COLO668 (cell line): ENCODE results near the gene GFER.

Experiments
- DNase-seq: peaks from one replicate; lab custom pipeline; 2025; ENCODE audit not compliant: unreplicated experiment; lab: John Stamatoyannopoulos, UW

The GFER gene

DNA sequence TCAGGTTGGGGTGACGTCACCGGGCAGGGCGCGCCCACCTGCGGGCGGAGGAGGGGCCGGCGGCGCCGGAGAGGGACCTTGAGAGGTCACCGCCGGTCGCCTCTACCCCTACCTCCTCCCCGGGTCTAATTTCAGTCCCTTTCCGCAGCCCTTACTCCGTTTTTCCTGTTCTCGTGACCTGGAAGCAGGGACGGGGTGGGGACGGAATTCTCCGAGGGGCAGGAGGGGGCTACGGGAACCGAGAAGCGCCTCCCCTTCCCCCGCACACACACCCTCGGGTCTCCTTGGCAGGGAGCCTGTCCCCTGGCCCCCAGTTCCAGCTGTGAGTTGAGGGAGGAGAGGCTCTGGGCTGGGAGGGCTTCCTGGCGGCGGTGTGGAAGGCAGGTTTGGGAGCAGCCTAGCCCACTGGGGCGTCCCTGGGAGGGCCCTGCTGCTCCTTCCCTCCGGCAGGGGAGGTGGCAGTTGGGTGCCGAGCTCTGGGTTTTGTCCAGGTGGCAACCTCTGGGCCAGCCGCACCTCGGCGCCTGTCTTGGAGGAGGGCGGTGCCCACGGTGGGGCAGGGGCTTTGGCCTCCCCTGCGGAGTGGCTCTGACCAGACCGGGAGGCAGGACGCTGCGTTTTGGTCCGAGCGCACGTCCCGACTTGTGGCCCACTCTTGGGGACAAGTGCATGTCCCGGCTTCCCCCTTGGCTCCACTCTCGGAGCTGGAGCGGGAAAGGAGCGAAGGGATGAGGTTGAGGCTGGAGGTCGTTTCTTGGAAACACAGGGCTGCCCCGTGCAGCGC is 6.5 kb downstream of the GFER start:
- DNase-seq, result peak; percentile 79

DNA sequence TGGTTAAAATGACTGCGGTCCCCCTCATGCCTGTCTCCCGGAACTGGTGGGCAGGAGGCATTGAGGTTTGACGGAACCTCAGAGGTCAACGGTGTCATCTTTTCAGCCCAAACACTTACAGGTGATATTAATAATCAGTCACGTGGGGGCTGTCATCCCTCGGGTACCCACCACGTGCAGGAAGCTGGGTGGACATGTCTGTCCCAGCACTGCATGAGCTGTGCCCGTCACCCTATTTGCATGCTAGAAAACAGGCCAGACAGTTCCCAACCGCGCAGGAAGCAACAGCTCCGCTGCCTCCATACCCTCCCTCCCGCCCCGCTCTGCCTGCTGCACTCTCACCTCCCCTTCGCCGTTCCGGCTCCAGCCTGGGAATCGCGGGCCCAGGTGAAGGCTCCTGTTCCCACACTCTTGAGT is 7.2 kb downstream of the GFER start:
- DNase-seq, result peak; percentile 13

DNA sequence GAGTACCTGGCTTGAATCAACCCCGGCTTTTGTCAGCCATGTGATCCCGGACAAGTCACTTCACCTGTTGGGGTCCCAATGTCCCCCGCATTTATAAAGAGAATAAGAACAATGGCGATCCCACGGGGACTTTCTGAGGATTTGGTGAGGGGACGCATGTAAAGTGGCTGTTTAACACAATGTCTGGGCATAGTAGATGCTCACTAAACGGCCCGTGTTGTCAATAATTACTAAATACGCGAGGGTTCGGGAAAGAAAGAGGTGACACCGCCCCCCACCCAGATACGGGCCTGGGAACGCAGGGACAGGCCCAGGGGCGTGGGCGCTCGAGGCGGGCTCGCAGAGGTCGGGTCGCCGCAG is 7.6 kb downstream of the GFER start:
- DNase-seq, result no peak

DNA sequence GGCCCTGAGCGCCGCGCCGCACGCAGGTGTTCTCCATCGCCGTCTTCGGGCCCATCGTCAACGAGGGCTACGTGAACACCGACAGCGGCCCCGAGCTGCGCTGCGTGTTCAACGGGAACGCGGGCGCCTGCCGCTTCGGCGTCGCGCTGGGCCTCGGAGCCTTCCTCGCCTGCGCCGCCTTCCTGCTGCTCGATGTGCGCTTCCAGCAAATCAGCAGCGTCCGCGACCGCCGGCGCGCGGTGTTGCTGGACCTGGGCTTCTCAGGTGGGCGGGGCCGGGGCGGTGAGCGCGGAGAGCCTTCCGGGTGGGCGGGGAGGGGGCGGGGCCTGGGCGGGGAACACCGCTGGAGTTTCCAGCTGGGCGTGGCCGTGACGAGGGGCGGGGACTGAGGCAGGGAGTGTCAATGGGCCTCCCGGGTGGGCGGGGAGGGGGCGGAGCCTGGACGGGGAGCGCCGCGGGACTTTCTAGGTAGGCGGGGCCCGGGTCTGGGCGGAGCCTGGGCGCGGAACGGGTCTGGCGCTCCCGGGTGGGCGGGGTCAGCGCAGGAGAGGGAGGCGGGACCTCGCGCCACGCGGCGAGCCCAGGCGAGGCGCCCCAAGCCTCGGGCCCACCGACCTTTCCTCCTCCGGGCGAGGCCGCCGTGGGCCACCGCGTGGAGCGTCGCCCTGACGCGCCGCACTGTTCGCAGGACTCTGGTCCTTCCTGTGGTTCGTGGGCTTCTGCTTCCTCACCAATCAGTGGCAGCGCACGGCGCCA is 8.1 kb downstream of the GFER start:
- DNase-seq, result peak; percentile 91

GRCh38 chr16:1992704-1993317 is 8.8 kb downstream of the GFER start:
- DNase-seq, result no peak

DNA sequence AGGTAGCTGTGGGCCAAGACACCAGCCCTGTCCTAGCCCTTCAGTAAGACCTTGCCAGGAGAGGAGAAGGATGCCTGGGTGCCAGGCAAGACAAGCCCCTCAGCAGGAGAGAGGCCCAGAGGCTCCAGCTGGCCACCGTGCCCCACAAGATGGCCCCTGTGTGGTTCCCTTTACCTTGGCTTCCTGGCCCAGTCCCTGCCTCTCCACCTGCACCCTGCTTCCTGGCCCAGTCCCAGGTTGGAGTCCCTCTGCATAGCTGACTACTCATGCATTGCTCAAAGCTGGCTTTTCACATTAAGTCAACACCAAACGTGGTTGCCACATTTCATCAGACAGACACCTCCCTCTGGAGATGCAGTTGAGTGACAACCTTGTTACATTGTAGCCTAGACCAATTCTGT is 9.7 kb downstream of the GFER start:
- DNase-seq, result peak; percentile 60

DNA sequence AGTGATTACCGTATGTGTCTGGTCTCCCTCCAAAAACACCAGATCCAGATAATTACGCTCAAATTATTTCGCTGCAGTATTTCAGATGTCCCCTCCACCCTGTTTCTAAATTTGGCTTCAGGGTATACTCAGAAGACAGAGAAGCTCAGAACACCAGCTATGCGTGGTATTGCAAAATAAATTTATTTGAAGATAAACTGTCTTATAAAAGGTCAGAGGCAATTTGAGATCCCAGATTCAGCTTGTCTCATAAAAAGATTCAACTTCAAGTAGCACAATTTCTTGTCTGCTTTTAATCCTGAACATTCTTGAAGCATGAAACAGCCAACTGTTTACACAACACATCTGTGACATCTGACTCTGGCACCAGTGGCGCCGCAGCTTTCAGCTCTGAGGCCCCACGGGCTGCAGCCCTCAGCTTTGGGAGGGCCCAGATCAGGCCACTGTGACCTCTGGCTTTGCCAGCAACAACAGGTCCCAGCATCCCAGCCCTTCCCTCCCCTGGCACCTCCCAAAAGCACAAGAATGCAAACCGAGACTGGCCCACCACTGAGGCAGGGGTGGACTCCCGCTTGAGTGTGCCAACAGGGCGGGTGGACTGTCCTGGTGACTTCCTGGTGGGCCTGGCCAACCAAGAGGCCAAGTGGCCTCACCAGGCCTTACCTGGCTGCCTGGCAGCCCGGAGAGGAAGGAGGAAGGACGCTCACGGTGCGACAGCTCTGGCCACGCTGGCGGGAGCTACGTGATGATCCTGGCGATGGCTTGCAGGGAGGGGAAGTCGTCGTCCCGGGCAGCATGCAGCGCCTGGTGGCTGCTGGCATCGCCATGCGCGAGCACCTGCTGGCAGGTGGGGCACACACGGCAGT is 13.7 kb downstream of the GFER start:
- no peak for DNase-seq

- DNase-seq, result no peak
Measured at GRCh38 chr16:1998360-1998835, 14.4 kb downstream of the GFER start.

- no peak for DNase-seq
Measured at GRCh38 chr16:1998852-1999801, 15.1 kb downstream of the GFER start.

GRCh38 chr16:1999866-2000514 is 16.0 kb downstream of the GFER start:
- no peak for DNase-seq

GRCh38 chr16:2001035-2001434 is 17.0 kb downstream of the GFER start:
- no peak for DNase-seq

DNA sequence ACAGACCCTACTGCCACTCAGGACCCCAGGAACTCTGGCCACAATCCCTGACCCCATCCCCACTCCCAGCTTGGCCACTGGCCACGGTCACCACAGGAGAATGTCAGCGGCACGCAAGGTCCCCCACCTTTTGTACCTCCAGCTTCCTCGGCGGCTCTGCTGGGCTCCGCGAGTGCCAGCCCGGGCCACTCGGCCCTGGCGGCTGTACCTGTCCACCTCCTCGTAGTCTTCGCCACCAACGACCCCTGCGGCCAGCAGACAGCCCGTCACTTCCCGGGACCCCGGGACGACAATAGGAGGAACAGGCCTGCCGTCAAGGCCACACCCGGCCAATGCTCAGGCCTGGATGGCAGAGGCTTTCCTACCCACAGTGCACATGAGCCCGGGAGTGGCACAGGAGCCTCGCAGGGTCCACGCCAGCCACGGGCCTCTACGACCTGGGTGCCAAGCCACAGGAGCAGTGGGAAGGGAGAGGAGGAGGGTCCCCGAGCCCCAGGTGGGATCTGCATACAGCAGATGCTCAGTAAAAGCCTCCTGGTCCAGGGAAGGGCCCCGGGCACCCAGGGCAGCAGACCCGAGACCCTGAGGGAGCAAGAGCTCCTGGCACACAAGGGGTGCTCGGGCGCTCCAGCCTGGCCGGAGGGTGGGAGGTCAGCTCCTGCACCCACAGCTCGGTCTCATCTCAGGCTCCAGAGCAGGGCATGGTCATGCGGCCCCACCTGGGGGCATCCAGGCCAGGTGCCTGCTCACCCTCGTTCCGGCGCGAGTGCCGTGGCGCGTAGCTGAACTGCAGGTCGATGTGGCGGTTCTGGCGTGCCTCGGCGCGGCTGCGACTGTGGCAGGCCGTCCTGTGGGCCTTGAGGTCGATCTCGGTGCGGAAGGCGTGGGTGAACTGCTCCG is 17.7 kb downstream of the GFER start:
- DNase-seq, result no peak

DNA sequence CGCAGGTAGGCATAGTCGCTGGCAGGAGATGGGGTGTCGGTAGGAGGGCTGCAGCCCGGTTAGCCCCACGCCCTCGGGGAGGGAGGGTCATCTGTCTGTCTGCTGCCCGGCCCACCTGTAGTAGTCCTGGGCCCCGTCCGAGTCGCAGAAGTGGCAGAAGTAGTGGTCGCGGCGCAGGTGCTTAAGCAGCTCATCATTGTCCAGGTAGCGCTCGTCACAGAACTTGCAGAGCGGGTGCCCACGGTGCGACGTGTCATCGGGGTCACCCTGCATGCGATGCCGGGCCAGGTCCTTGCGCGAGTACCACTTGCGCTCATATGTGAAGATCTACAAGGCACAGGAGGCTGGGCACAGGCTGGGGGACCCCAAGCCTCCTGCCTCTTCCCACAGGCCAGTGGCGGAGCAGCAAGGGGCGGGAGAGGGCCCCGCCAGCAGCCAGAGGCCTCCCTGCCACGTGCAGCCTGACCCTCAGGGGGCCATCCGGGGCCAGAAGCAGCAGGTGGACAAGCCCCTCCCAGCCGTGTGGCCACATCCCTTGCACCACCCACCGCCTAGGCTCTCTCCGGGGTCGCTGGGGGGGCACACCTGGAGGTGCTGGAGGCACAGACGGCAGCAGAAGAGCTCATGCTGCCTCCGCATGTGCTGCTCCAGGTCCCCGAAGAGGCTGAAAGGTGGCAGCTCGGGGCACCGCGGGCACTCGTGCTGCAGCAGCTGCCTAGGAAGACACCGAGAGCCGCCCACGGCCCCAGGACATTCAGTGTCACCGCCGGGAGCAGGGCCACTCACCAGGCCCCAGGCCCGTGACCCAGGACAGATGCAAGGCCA is 18.6 kb downstream of the GFER start:
- no peak for DNase-seq

DNA sequence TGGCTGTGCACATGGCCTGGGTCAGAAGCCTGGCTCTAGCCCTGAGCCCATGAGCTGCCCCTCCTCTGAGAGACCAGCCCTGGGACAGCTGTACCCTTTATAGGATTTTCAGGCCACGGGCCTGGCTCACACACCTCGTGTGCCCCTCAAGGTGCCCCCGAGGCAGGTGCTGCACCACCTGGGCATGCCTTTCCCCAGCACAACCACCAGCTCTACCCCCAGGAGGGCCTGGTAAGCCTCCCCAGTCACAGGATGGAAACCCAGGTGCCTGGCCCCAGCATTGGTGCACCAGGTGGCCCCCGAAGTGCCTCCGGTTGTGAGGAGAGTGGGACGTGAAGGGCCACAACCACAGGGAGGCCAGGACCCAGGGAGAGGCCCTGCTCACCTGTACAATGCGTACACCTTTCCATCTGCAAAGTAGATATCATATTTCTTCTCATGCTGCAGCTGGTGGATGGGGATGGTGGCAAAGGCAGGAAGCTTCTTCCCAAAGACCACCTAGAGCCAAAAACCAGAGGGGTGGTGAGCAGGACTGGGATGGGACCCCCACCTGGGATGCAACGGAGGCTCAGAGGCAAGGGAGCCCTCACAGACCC is 19.3 kb downstream of the GFER start:
- peak; percentile 30 for DNase-seq

DNA sequence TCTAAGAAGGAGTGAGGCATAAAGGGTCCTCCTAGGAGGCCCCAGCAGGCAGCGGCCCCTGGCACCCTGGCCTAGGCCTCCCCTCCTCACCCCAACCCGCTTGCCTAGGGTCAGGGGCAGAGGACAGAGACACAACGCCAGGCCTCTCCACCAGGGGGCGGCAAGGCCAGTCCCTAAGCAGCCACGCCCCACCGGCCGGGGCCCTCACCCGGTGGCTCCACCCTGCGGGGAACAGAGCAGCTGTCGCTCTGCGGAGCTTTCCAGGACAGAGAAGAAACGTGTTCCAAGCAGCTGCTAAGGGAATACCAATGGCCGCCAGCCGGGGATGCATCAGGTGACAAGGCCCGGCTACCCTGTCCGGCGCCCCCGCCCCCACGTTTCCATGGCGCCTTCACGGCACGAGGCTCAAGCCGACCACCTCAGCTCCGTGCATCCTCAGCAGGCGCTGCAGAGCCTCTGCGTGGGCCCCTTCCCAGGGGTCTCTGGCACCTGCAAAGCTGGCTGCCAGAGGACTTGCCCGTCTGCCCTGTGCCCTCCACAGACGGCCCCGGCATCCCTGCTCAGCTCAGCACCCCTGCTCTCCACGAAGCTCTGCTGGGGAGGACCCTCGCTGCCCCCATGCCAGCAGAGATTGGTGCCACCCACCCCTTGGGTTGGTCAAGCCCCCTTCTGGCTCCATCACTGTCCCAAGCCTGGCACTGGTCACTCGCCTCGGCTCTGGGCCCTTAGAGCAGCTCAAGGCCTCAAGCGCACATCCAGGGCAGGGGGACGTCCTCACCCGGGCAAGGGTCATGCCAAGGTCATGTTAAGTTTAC is 20.0 kb downstream of the GFER start:
- DNase-seq, result peak; percentile 98

- peak; percentile 57 for DNase-seq
Measured at GRCh38 chr16:2004795-2005517, 21.0 kb downstream of the GFER start.
